GM23338 (cell line): Measurements from ENCODE around the gene SLC10A6. TPM values are rescaled to one million over a fixed set of nuclear protein-coding genes. Genes with fewer than 3 reads are reported as not detected.
A peak's percentile ranks its signal among the peaks of the same experiment; 100 is the strongest.

Source experiments
- ATAC-seq: fragments of 200-7000 bp; cut with Tn5 transposase; 3 replicates; pipeline ENCODE4 v1.9.1; 2020
- DNase-seq: peaks from one replicate; pipeline ENCODE4 v3.0.0-alpha.2; 2015; ENCODE audit warnings: low spot score
- H2AFZ ChIP-seq: fragments of 200-600 bp; sonication (generic); 2 replicates; pipeline ENCODE4 v1.8.0; 2016; ENCODE audit warnings: antibody characterized with exemption, mild to moderate bottlenecking, moderate library complexity
- H3F3A ChIP-seq: fragments of 200-600 bp; sonication (generic); replicated peaks from 2 replicates; pipeline ENCODE4 v1.8.0; 2017; ENCODE audit warnings: antibody characterized with exemption, mixed run types, low read depth
- H3K27ac ChIP-seq: fragments of 200-600 bp; sonication (generic); 2 replicates; pipeline ENCODE4 v1.6.1; 2016; ENCODE audit warnings: low read depth
- H3K27me3 ChIP-seq: fragments of 200-600 bp; sonication (generic); 2 replicates; pipeline ENCODE4 v1.8.0; 2016; ENCODE audit warnings: mild to moderate bottlenecking, mixed run types, moderate library complexity; ENCODE audit not compliant: insufficient read depth
- H3K36me3 ChIP-seq: fragments of 200-600 bp; sonication (generic); 2 replicates; pipeline ENCODE4 v1.8.0; 2016; ENCODE audit warnings: mild to moderate bottlenecking; ENCODE audit not compliant: insufficient read depth
- H3K4me1 ChIP-seq: fragments of 200-600 bp; sonication (generic); 2 replicates; pipeline ENCODE4 v1.8.0; 2016; ENCODE audit warnings: mild to moderate bottlenecking, moderate library complexity; ENCODE audit not compliant: insufficient read depth
- H3K4me2 ChIP-seq: fragments of 200-600 bp; sonication (generic); 2 replicates; pipeline ENCODE4 v1.7.1; 2017; ENCODE audit warnings: mixed run types
- H3K4me3 ChIP-seq: fragments of 200-600 bp; sonication (generic); 2 replicates; pipeline ENCODE4 v1.6.1; 2016; ENCODE audit warnings: mixed run types
- H3K79me2 ChIP-seq: fragments of 200-600 bp; sonication (generic); replicated peaks from 2 replicates; pipeline ENCODE4 v1.8.0; 2017; ENCODE audit warnings: mild to moderate bottlenecking; ENCODE audit not compliant: insufficient read depth
- H3K9me2 ChIP-seq: fragments of 200-600 bp; sonication (generic); 2 replicates; pipeline ENCODE4 v1.8.0; 2017; ENCODE audit not compliant: insufficient read depth
- H4K20me1 ChIP-seq: fragments of 200-600 bp; sonication (generic); replicated peaks from 2 replicates; pipeline ENCODE4 v1.8.0; 2017; ENCODE audit warnings: mild to moderate bottlenecking; ENCODE audit not compliant: insufficient read depth
- H3K27ac Mint-ChIP-seq: 2 replicates; pipeline ENCODE4 v1.8.0; 2020; ENCODE audit warnings: inconsistent platforms, mild to moderate bottlenecking, moderate library complexity, mixed read lengths
- H3K27me3 Mint-ChIP-seq: 3 replicates; pipeline ENCODE4 v1.8.0; 2022; ENCODE audit warnings: low read depth, mild to moderate bottlenecking, moderate library complexity, mixed read lengths, inconsistent platforms; ENCODE audit not compliant: insufficient read depth, poor library complexity
- H3K36me3 Mint-ChIP-seq: 3 replicates; pipeline ENCODE4 v1.8.0; 2021; ENCODE audit warnings: low read depth, mild to moderate bottlenecking, inconsistent platforms, moderate library complexity, mixed read lengths
- H3K4me1 Mint-ChIP-seq: 3 replicates; pipeline ENCODE4 v1.8.0; 2020; ENCODE audit warnings: mild to moderate bottlenecking, inconsistent platforms, mixed read lengths
- H3K4me3 Mint-ChIP-seq: 3 replicates; pipeline ENCODE4 v1.8.0; 2021; ENCODE audit warnings: moderate library complexity, mild to moderate bottlenecking, inconsistent platforms, mixed read lengths
- H3K9me3 Mint-ChIP-seq: 3 replicates; pipeline ENCODE4 v1.8.0; 2020; ENCODE audit warnings: moderate library complexity, mild to moderate bottlenecking, inconsistent platforms, mixed read lengths
- CREB1 ChIP-seq: fragments of 250-450 bp; sonication (Bioruptor Pico); IDR thresholded peaks from 2 replicates; pipeline ENCODE4 v1.5.0; 2020; ENCODE audit warnings: low read depth, mild to moderate bottlenecking, moderate library complexity
- EZH2 ChIP-seq: fragments of 200-600 bp; sonication (generic); IDR thresholded peaks from one replicate; pipeline ENCODE4 v1.8.0; 2017; ENCODE audit warnings: antibody characterized with exemption, mild to moderate bottlenecking, low read depth; ENCODE audit not compliant: unreplicated experiment
- JUNB ChIP-seq: IDR thresholded peaks from one replicate; pipeline ENCODE4 v1.6.1; 2016; ENCODE audit warnings: antibody characterized with exemption; ENCODE audit not compliant: unreplicated experiment
- NANOG ChIP-seq: IDR thresholded peaks from 2 replicates; pipeline ENCODE4 v1.6.1; 2016; ENCODE audit warnings: antibody characterized with exemption, borderline replicate concordance
- STAT1 ChIP-seq: IDR thresholded peaks from one replicate; pipeline ENCODE4 v1.6.1; 2016; ENCODE audit warnings: antibody characterized with exemption; ENCODE audit not compliant: unreplicated experiment
- ZNF114 ChIP-seq: fragments of 250-450 bp; sonication (Bioruptor Pico); IDR thresholded peaks from 2 replicates; pipeline ENCODE4 v1.5.0; 2020; ENCODE audit warnings: mild to moderate bottlenecking, moderate library complexity
- long read RNA-seq: library from polyadenylated mRNA; unstranded; transcript quantifications from one replicate; pipeline ENCODE4 v2.0.0, GENCODE V29; 2020; ENCODE audit not compliant: unreplicated experiment
- polyA plus RNA-seq: library from polyadenylated mRNA; unstranded; fragments of >200 nt; fragmentation: Nextera tagmentation; extraction: Ambion mirVana; gene quantifications from 2 replicates; pipeline ENCODE4 v1.2.1, GENCODE V29; 2016
- total RNA-seq: library from RNA; depleted of rRNA; stranded (reverse); fragments of >200 nt; shearing (Covaris generic); gene quantifications from 2 replicates; pipeline ENCODE4 v1.2.3, GENCODE V29; 2014; rRNA removed
- TF ChIP-seq, protein P1 (sequence below): IDR thresholded peaks from one replicate; pipeline ENCODE4 v1.6.1; 2018; ENCODE audit warnings: antibody characterized with exemption; ENCODE audit not compliant: unreplicated experiment
- TF ChIP-seq, protein P2 (sequence below), 2 experiments: fragments of 200-600 bp in 1 of 2; sonication (generic) in 1 of 2; conservative IDR thresholded peaks; 2 replicates each; pipeline versions ENCODE4 v1.5.1 to v1.6.1; 2016 to 2017; ENCODE audit warnings: antibody characterized with exemption in 2 of 2, low read depth in 2 of 2, mild to moderate bottlenecking in 2 of 2, moderate library complexity in 1 of 2
- TF ChIP-seq, protein P3 (sequence below): IDR thresholded peaks from 2 replicates; pipeline ENCODE4 v1.6.1; 2016; ENCODE audit warnings: antibody characterized with exemption

The SLC10A6 gene, protein sequence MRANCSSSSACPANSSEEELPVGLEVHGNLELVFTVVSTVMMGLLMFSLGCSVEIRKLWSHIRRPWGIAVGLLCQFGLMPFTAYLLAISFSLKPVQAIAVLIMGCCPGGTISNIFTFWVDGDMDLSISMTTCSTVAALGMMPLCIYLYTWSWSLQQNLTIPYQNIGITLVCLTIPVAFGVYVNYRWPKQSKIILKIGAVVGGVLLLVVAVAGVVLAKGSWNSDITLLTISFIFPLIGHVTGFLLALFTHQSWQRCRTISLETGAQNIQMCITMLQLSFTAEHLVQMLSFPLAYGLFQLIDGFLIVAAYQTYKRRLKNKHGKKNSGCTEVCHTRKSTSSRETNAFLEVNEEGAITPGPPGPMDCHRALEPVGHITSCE
- total RNA-seq: not detected in 2 replicates
- polyA plus RNA-seq: not detected in 2 replicates
- long read RNA-seq: 0 reads

DNA sequence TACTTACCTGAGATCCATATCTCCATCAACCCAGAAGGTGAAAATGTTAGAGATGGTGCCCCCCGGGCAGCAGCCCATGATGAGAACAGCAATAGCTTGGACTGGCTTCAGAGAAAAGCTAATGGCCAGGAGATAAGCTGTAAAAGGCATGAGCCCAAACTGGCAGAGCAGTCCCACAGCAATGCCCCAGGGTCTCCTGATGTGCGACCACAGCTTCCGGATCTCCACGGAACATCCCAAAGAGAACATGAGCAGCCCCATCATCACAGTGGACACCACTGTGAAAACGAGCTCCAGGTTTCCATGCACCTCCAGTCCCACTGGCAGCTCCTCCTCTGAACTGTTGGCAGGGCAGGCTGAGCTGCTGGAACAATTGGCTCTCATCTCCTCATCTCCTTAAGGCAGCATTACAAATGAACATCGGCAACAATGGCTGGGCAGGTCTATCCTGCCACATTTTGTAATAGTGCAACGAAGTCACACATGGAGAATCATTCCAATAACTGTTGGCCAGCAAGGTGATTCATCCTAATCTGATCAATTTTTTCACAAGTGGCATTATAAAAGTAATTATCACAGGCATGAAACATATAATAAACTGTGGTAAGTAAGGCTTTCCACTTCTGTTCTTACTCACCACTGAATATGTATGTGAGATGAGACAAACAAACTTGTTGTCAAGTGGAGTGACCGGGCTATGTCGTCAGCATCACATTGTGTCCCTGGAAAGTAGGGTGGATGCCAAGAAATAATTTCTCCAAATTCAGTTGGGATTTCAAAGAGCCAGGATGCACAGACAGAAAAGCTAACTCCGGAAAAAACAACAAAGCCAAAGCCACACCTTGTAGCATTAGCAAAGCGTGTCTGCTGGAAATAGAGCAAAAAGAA, at the start of gene SLC10A6:
SLC10A6 (minus strand) TSS at position 653 of the 888 bp plus-strand sequence; CDS start at position 384, 269 bp downstream.
- no peaks in the 10 kb centered on the region for H3F3A ChIP-seq
- no peak for ATAC-seq
- Mint-ChIP-seq H3K9me3 (no peaks in the 10 kb centered on the region), H3K27me3 (peaks cover 3% of the 10 kb centered on the region), H3K27ac (no peak within 1 kb of the TSS), H3K36me3 (no peaks in the 10 kb centered on the region), H3K4me3 (no peak within 1 kb of the TSS), H3K4me1 (peaks cover 7% of the 10 kb centered on the region)
- H3K36me3 ChIP-seq: no peaks in the 10 kb centered on the region
- TF ChIP-seq CREB1 (CRISPR knock-in tag): no peak
- TF ChIP-seq JUNB: no peak
- TF ChIP-seq STAT1: no peak
- TF ChIP-seq NANOG: no peak
- TF ChIP-seq ZNF114 (CRISPR knock-in tag): no peak
- TF ChIP-seq, protein P1, sequence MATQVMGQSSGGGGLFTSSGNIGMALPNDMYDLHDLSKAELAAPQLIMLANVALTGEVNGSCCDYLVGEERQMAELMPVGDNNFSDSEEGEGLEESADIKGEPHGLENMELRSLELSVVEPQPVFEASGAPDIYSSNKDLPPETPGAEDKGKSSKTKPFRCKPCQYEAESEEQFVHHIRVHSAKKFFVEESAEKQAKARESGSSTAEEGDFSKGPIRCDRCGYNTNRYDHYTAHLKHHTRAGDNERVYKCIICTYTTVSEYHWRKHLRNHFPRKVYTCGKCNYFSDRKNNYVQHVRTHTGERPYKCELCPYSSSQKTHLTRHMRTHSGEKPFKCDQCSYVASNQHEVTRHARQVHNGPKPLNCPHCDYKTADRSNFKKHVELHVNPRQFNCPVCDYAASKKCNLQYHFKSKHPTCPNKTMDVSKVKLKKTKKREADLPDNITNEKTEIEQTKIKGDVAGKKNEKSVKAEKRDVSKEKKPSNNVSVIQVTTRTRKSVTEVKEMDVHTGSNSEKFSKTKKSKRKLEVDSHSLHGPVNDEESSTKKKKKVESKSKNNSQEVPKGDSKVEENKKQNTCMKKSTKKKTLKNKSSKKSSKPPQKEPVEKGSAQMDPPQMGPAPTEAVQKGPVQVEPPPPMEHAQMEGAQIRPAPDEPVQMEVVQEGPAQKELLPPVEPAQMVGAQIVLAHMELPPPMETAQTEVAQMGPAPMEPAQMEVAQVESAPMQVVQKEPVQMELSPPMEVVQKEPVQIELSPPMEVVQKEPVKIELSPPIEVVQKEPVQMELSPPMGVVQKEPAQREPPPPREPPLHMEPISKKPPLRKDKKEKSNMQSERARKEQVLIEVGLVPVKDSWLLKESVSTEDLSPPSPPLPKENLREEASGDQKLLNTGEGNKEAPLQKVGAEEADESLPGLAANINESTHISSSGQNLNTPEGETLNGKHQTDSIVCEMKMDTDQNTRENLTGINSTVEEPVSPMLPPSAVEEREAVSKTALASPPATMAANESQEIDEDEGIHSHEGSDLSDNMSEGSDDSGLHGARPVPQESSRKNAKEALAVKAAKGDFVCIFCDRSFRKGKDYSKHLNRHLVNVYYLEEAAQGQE: no peak
- no peak for TF ChIP-seq EZH2
- TF ChIP-seq, protein P2, sequence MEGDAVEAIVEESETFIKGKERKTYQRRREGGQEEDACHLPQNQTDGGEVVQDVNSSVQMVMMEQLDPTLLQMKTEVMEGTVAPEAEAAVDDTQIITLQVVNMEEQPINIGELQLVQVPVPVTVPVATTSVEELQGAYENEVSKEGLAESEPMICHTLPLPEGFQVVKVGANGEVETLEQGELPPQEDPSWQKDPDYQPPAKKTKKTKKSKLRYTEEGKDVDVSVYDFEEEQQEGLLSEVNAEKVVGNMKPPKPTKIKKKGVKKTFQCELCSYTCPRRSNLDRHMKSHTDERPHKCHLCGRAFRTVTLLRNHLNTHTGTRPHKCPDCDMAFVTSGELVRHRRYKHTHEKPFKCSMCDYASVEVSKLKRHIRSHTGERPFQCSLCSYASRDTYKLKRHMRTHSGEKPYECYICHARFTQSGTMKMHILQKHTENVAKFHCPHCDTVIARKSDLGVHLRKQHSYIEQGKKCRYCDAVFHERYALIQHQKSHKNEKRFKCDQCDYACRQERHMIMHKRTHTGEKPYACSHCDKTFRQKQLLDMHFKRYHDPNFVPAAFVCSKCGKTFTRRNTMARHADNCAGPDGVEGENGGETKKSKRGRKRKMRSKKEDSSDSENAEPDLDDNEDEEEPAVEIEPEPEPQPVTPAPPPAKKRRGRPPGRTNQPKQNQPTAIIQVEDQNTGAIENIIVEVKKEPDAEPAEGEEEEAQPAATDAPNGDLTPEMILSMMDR (conservative IDR thresholded peaks at IDR 0.05; ENCODE audit: low read depth in 2 of 2): no peak
- TF ChIP-seq, protein P3, sequence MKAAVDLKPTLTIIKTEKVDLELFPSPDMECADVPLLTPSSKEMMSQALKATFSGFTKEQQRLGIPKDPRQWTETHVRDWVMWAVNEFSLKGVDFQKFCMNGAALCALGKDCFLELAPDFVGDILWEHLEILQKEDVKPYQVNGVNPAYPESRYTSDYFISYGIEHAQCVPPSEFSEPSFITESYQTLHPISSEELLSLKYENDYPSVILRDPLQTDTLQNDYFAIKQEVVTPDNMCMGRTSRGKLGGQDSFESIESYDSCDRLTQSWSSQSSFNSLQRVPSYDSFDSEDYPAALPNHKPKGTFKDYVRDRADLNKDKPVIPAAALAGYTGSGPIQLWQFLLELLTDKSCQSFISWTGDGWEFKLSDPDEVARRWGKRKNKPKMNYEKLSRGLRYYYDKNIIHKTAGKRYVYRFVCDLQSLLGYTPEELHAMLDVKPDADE: no peak
- H3K4me3 ChIP-seq: no peak within 1 kb of the TSS
- DNase-seq: no peak
- H3K79me2 ChIP-seq: no peaks in the 10 kb centered on the region
- peaks cover 5% of the 10 kb centered on the region for H3K9me2 ChIP-seq
- H3K4me2 ChIP-seq: no peak within 1 kb of the TSS
- no peaks in the 10 kb centered on the region for H3K27me3 ChIP-seq
- H2AFZ ChIP-seq: peak within 1 kb of the TSS; percentile 74
- no peaks in the 10 kb centered on the region for H3K4me1 ChIP-seq
- no peaks in the 10 kb centered on the region for H4K20me1 ChIP-seq
- no peak within 1 kb of the TSS for H3K27ac ChIP-seq
